Progenitor cell of endocrine pancreas (in vitro differentiated cells): Measurements from ENCODE around the gene ATP7A. TPM values are rescaled to one million over a fixed set of nuclear protein-coding genes. Genes with fewer than 3 reads are reported as not detected.
"Not testable (repeated sequence)": the region's sequence is repeated elsewhere in the genome, so short reads cannot be mapped to it uniquely, and the experiment has no call there.

Source experiments
- DNase-seq: peaks from one replicate; pipeline ENCODE4 v3.0.0; 2021; ENCODE audit warnings: low spot score; ENCODE audit not compliant: unreplicated experiment
- H3K27ac Mint-ChIP-seq: 2 replicates; pipeline ENCODE4 v1.8.0; 2021; ENCODE audit warnings: mild to moderate bottlenecking, moderate library complexity, mixed read lengths
- H3K27me3 Mint-ChIP-seq: 2 replicates; pipeline ENCODE4 v1.8.0; 2021; ENCODE audit warnings: mixed read lengths
- H3K36me3 Mint-ChIP-seq: 2 replicates; pipeline ENCODE4 v1.8.0; 2022; ENCODE audit warnings: mixed read lengths; ENCODE audit not compliant: insufficient read depth
- H3K4me1 Mint-ChIP-seq: 2 replicates; pipeline ENCODE4 v1.8.0; 2021; ENCODE audit warnings: low read depth, mixed read lengths
- H3K4me3 Mint-ChIP-seq: 2 replicates; pipeline ENCODE4 v1.8.0; 2021; ENCODE audit warnings: low read depth, mild to moderate bottlenecking, moderate library complexity, mixed read lengths
- H3K9me3 Mint-ChIP-seq: 2 replicates; pipeline ENCODE4 v1.8.0; 2021; ENCODE audit warnings: low read depth, mixed read lengths
- CTCF ChIP-seq: fragments of 200-600 bp; sonication (generic); IDR thresholded peaks from one replicate; pipeline ENCODE4 v1.5.0; 2021; ENCODE audit warnings: antibody characterized with exemption, mild to moderate bottlenecking; ENCODE audit not compliant: unreplicated experiment
- total RNA-seq: library from RNA; stranded (reverse); gene quantifications from 2 replicates; pipeline ENCODE4 v1.2.1, GENCODE V29; 2021

ATP7A gene
- total RNA-seq, 1 donor from 2014 or later, result 12.1 TPM

GRCh38 chrX:77917294-77917933 is 6.9 kb downstream of the ATP7A start:
- peaks cover 13% of the 10 kb centered on the region for H3K9me3 Mint-ChIP-seq
- H3K4me1 Mint-ChIP-seq, result peaks cover 15% of the 10 kb centered on the region
- no peak overlapping the region for H3K27ac Mint-ChIP-seq
- TF ChIP-seq CTCF, result no peak
- no peak overlapping the region for H3K4me3 Mint-ChIP-seq
- no peaks in the 10 kb centered on the region for H3K27me3 Mint-ChIP-seq
- H3K36me3 Mint-ChIP-seq, result no peaks in the 10 kb centered on the region
- no peak for DNase-seq

GRCh38 chrX:77918568-77918967 is 8.1 kb downstream of the ATP7A start:
- H3K4me3 Mint-ChIP-seq, result no peak overlapping the region
- no peaks in the 10 kb centered on the region for H3K36me3 Mint-ChIP-seq
- H3K9me3 Mint-ChIP-seq, result peaks cover 13% of the 10 kb centered on the region
- H3K27ac Mint-ChIP-seq, result no peak overlapping the region
- DNase-seq, result no peak
- no peak for TF ChIP-seq CTCF
- H3K4me1 Mint-ChIP-seq, result peaks cover 8% of the 10 kb centered on the region
- no peaks in the 10 kb centered on the region for H3K27me3 Mint-ChIP-seq

- DNase-seq, H3K4me3 Mint-ChIP-seq, H3K36me3 Mint-ChIP-seq, H3K4me1 Mint-ChIP-seq, H3K27ac Mint-ChIP-seq, H3K27me3 Mint-ChIP-seq: not testable (repeated sequence)
- H3K9me3 Mint-ChIP-seq, result peaks cover 13% of the 10 kb centered on the region
These were observed 8.9 kb downstream of the ATP7A start for GRCh38 chrX:77919370-77919769.

GRCh38 chrX:77922787-77923186 is 12.3 kb downstream of the ATP7A start:
- no peak for TF ChIP-seq CTCF
- no peaks in the 10 kb centered on the region for H3K27me3 Mint-ChIP-seq
- peaks cover 1% of the 10 kb centered on the region for H3K36me3 Mint-ChIP-seq
- H3K4me1 Mint-ChIP-seq, result no peaks in the 10 kb centered on the region
- no peak overlapping the region for H3K4me3 Mint-ChIP-seq
- DNase-seq, result no peak
- no peak overlapping the region for H3K27ac Mint-ChIP-seq
- H3K9me3 Mint-ChIP-seq, result peaks cover 8% of the 10 kb centered on the region

- peaks cover 13% of the 10 kb centered on the region for H3K9me3 Mint-ChIP-seq
- H3K36me3 Mint-ChIP-seq, result peaks cover 1% of the 10 kb centered on the region
- no peak for DNase-seq
- H3K27me3 Mint-ChIP-seq, result no peaks in the 10 kb centered on the region
- H3K27ac Mint-ChIP-seq, result no peak overlapping the region
- H3K4me3 Mint-ChIP-seq, result no peak overlapping the region
- no peaks in the 10 kb centered on the region for H3K4me1 Mint-ChIP-seq
- no peak for TF ChIP-seq CTCF
These were observed 13.9 kb downstream of the ATP7A start for GRCh38 chrX:77924320-77924859.

- Mint-ChIP-seq H3K9me3 (peaks cover 20% of the 10 kb centered on the region), H3K4me1 (no peaks in the 10 kb centered on the region), H3K27me3 (no peaks in the 10 kb centered on the region), H3K36me3 (peaks cover 8% of the 10 kb centered on the region), H3K4me3 (no peak overlapping the region), H3K27ac (no peak overlapping the region)
- TF ChIP-seq CTCF, result no peak
- DNase-seq, result no peak
These were observed 15.3 kb downstream of the ATP7A start for GRCh38 chrX:77925764-77926163.
